Memory B cell (primary cell): ENCODE measurements around the gene GFRA4.

ENCODE experiments used
- ATAC-seq: fragments of 150-1000 bp; cut with Tn5 transposase; 2 replicates; pipeline ENCODE4 v1.10.0; 2021; ENCODE audit warnings: low read depth, mild to moderate bottlenecking, moderate library complexity
- DNase-seq, 2 donors: peaks; one replicate each; pipeline ENCODE4 v3.0.0; 2022; ENCODE audit warnings: low spot score in 2 of 2
- H3K27ac Mint-ChIP-seq: one replicate; pipeline ENCODE4 v1.8.0; 2022; ENCODE audit warnings: mild to moderate bottlenecking, moderate library complexity, mixed read lengths
- H3K27me3 Mint-ChIP-seq: one replicate; pipeline ENCODE4 v1.8.0; 2022; ENCODE audit warnings: mixed read lengths
- H3K36me3 Mint-ChIP-seq: one replicate; pipeline ENCODE4 v1.8.0; 2022; ENCODE audit warnings: mild to moderate bottlenecking, mixed read lengths
- H3K4me1 Mint-ChIP-seq: one replicate; pipeline ENCODE4 v1.8.0; 2022; ENCODE audit warnings: mixed read lengths
- H3K4me3 Mint-ChIP-seq: one replicate; pipeline ENCODE4 v1.8.0; 2022; ENCODE audit warnings: mild to moderate bottlenecking, moderate library complexity, mixed read lengths
- H3K9me3 Mint-ChIP-seq: one replicate; pipeline ENCODE4 v1.8.0; 2022; ENCODE audit warnings: mixed read lengths

Gene GFRA4

DNA sequence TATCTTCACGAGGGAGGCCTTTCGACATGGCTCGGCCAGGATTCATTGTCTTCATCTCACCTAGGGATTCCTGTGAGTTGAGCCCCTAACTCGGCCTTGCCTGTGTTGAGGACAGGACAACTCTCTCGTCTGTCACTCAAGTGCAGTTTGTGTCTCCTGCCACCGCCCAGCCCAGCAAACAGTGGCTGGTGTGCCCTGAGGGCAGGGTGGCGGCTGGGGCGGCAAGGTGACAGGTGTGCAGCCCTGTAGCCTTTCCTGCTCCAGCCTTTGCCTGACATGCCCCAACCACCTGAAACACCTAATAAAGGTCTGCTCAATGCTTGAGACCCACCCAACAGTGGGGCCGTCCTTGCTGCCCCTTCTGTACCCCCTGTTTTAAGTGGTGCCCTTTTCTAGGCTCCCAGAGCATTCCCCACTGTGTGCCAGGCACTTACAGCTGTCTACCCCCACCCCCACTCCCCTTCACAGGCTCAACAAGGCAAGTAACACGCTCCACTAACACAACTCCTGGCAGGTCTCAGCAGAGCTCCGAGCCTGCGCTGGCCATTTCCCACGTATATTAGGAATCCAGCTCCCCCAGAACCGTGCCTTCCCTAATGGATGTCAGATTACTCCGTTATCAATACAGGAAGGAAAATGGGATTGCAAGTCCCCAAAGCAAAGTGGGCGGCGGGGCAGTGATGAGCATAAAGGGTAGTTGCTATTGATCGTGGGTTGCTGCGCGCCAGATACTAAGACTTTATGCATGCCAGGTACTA lies 17.7 kb downstream of the GFRA4 start:
- Mint-ChIP-seq H3K9me3 (no peaks in the 10 kb centered on the region), H3K4me1 (no peaks in the 10 kb centered on the region), H3K4me3 (no peak overlapping the region), H3K27me3 (no peaks in the 10 kb centered on the region), H3K27ac (no peak overlapping the region), H3K36me3 (peaks cover 30% of the 10 kb centered on the region)
- DNase-seq: no peak
- no peak for ATAC-seq

DNA sequence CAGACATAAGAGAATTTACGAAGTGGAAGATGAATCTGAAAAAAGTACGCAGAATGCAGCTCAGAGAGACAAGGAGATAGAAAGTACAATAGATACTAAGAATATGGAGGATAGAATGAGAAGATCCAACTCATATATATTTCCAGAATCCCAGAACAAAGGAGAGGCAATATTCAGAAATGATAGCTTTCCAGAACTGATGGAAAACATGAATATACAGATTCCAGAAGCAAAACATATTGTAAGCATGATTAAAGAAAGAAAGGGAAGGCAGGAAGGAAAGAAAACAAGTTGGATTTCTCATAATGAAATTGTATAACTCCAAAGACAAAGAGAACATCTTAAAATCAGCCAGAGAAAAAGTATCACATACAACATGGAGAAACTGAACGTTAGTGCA lies 22.9 kb downstream of the GFRA4 start:
- peaks cover 28% of the 10 kb centered on the region for H3K36me3 Mint-ChIP-seq
- H3K27me3 Mint-ChIP-seq: no peaks in the 10 kb centered on the region
- ATAC-seq (no peak), DNase-seq (no peak)
- no peaks in the 10 kb centered on the region for H3K4me1 Mint-ChIP-seq
- H3K27ac Mint-ChIP-seq: no peak overlapping the region
- H3K9me3 Mint-ChIP-seq: peaks cover 4% of the 10 kb centered on the region
- H3K4me3 Mint-ChIP-seq: no peak overlapping the region

DNA sequence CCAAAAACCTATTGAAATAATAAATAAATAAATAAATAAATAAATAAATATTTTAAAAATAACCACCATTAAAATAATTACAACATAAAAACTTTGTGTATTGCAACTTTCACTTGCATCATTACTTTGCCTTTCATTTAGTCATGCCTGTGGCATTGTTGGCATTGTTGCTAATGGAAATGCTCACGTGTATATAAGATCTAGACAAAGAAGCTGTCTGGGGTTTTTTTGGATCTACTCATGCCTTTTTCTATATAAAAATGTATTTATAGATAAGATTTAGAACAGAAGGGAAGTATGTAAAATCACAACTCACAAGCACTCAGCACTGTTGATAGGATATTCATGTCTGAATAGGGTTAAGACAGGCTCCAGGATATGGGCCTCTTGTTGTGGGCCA lies 27.9 kb downstream of the GFRA4 start:
- H3K4me1 Mint-ChIP-seq: no peaks in the 10 kb centered on the region
- H3K4me3 Mint-ChIP-seq: no peak overlapping the region
- no peak overlapping the region for H3K27ac Mint-ChIP-seq
- ATAC-seq (no peak), DNase-seq (no peak)
- no peaks in the 10 kb centered on the region for H3K27me3 Mint-ChIP-seq
- peaks cover 26% of the 10 kb centered on the region for H3K36me3 Mint-ChIP-seq
- H3K9me3 Mint-ChIP-seq: peaks cover 3% of the 10 kb centered on the region

DNA sequence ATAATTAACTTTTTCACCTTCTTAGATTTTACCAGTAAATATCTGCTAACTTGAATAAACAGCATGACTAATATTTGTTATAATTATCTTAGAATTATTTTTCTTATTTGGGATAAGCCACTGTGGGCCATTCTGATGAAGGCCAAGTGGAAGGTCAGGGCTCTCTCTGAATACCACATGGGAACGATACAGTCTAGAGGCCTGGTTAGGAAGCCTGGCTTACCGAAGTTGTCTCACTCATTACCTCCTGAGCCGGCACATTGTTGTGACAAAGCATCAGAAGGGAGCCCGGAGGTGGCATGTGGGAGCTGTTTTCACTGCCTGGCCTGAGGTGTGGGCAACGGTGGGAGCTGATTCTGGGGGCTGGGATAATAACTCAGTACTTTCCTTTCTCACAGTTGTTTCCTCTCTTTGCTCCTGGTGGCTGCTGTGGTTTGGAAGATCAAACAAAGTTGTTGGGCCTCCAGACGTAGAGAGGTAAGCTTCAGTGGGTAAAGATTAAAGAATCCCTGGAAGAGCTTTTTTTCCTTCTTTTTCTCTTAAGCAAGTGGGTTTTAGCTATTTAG lies 29.2 kb downstream of the GFRA4 start:
- Mint-ChIP-seq H3K27me3 (no peaks in the 10 kb centered on the region), H3K4me1 (no peaks in the 10 kb centered on the region), H3K36me3 (peaks cover 29% of the 10 kb centered on the region), H3K27ac (no peak overlapping the region), H3K4me3 (no peak overlapping the region), H3K9me3 (no peaks in the 10 kb centered on the region)
- DNase-seq (no peak), ATAC-seq (no peak)

DNA sequence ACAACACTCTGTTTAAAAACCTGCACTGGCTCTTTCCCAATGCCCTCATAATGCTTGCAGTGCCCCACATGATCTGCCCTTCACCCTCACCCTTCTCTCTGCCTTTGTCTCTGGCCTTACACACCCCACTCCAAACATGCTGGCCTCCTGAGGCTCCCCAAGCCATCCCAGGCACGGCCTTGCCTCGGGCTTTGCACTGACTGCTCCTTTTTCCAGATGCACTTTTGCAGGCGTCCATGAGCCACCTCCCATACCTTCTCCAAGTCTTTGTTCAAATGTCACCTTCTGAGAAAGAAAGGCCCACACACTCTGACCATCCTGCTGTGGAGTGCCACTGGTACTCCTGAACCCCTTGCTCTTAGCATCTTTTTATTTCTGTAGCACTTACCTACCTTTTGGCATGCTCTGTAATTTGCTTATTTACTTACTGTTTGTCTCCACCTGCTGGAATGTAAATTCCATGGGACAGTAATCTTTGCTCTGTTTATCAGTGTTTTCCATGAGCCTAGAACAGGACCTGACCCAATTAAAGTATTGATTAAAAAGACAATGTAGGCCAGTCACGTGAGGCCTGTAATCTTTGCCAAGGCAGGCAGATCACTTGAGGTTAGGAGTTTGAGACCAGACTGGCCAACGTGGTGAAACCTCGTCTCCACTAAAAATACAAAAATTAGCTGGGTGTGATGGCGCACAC lies 30.7 kb downstream of the GFRA4 start:
- H3K4me3 Mint-ChIP-seq: no peak overlapping the region
- DNase-seq (no peak), ATAC-seq (no peak)
- no peaks in the 10 kb centered on the region for H3K27me3 Mint-ChIP-seq
- H3K27ac Mint-ChIP-seq: no peak overlapping the region
- peaks cover 30% of the 10 kb centered on the region for H3K36me3 Mint-ChIP-seq
- no peaks in the 10 kb centered on the region for H3K4me1 Mint-ChIP-seq
- H3K9me3 Mint-ChIP-seq: no peaks in the 10 kb centered on the region

DNA sequence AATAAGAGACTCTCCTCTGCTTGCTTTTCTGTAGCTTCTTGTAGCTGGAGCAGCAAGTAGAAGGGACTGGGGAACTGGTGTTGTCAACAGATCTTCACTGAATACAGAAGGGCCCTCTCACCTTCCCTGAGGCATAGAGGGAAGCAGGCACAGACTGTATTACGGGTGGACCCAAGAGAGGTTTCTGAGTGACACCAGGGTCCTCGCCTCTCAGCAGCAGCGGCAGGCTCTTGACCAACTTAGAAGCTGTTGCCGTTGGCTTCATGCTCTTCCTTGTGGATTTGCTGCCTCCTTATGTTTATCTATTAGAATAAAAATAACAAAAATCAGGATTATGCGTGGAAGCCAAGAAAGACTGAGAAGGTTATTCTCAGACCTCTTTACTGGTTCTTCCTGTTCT lies 31.7 kb downstream of the GFRA4 start:
- no peak for ATAC-seq
- no peaks in the 10 kb centered on the region for H3K9me3 Mint-ChIP-seq

DNA sequence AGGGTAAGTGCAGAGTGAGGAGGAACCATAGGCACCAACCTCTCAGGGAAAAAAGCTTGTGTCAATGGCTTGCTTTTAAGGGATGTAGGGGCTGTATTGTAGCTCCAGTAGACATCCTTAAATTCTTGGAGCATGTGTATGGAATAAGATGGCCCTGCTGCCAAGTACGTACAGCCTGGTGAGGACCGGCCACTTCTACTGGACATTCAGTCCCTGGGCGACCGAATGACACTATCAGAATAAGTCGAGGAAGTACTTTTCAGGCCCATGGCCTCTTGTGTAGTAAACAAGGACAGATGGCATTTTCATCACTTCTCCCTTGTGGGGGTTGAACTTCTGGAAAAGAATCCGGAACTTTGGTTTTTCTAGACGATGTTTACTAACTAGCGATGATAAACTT lies 32.8 kb downstream of the GFRA4 start:
- no peak overlapping the region for H3K27ac Mint-ChIP-seq

More for the DNA sequence above, 31.7 kb downstream of the GFRA4 start:
- DNase-seq: no peak
- Mint-ChIP-seq H3K27ac (no peak overlapping the region), H3K36me3 (peaks cover 35% of the 10 kb centered on the region), H3K4me1 (no peaks in the 10 kb centered on the region), H3K27me3 (no peaks in the 10 kb centered on the region), H3K4me3 (no peak overlapping the region)

DNA sequence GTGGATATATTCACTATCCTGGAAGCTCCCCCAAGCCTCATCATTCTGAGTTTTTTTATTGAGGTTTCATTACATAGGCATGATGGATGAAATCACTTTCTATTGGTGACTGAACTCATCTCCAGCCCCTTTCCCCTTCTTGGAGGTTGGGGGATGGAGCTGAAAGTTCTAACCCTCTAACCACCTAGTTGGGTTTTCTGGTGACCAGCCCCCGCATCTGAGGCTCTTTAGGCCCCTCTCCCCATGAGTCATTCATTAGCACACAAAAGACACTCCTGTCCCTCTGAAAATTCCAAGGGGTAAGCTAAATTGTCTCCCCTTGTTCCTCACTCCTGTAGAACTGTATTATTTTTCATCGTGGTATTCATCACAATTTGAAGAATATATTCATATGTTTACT lies 33.3 kb downstream of the GFRA4 start:
- Mint-ChIP-seq H3K27ac (no peak overlapping the region), H3K4me1 (no peaks in the 10 kb centered on the region)
- no peak for ATAC-seq

More for the DNA sequence above, 32.8 kb downstream of the GFRA4 start:
- H3K9me3 Mint-ChIP-seq: no peaks in the 10 kb centered on the region
- no peak for ATAC-seq
- no peaks in the 10 kb centered on the region for H3K4me1 Mint-ChIP-seq
- H3K27me3 Mint-ChIP-seq: no peaks in the 10 kb centered on the region
- H3K36me3 Mint-ChIP-seq: peaks cover 38% of the 10 kb centered on the region
- DNase-seq: no peak
- H3K4me3 Mint-ChIP-seq: no peak overlapping the region

DNA sequence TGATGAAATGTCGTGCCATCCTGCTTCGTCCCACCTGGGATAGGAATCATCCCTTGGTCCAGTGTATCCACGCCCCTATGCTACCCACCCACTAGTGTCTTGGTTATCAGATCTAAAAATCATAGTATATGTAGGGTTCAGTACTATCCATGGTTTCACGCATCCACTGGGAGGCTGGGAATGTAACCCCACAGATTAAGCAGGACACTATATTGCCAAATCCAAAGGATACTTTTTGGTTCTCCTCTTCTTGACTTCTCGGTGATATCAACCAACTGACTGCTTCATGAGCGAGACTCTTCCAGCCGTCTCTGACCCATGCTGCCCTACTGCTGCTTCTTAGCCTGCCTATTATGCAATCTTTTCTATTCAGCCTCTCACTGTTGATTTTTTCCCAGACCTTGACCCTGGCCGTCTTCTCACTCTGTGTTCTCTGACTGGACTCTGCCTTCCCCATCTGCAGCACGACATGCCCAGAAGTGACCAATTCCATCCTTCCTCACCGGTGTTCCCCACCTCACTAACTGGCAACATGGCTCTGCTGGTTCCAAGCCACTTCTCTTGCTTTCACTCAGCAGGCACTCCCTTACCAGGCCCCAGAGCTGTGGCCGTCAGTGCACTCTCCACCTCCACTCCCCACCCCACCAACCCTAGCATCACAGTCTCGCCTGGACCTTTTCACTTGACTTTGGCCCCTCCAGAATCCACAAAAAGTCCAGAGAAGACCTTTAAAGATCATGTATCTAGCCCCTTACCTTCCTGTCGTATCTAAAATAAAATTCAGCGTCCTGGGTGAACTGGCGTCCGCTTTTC lies 34.5 kb downstream of the GFRA4 start:
- no peaks in the 10 kb centered on the region for H3K9me3 Mint-ChIP-seq
- DNase-seq (no peak), ATAC-seq (no peak)
- peaks cover 35% of the 10 kb centered on the region for H3K36me3 Mint-ChIP-seq
- no peaks in the 10 kb centered on the region for H3K4me1 Mint-ChIP-seq
- H3K27ac Mint-ChIP-seq: no peak overlapping the region
- no peaks in the 10 kb centered on the region for H3K27me3 Mint-ChIP-seq
- no peak overlapping the region for H3K4me3 Mint-ChIP-seq

More for the DNA sequence above, 33.3 kb downstream of the GFRA4 start:
- Mint-ChIP-seq H3K27me3 (no peaks in the 10 kb centered on the region), H3K36me3 (peaks cover 41% of the 10 kb centered on the region), H3K4me3 (no peak overlapping the region), H3K9me3 (no peaks in the 10 kb centered on the region)
- DNase-seq: no peak

DNA sequence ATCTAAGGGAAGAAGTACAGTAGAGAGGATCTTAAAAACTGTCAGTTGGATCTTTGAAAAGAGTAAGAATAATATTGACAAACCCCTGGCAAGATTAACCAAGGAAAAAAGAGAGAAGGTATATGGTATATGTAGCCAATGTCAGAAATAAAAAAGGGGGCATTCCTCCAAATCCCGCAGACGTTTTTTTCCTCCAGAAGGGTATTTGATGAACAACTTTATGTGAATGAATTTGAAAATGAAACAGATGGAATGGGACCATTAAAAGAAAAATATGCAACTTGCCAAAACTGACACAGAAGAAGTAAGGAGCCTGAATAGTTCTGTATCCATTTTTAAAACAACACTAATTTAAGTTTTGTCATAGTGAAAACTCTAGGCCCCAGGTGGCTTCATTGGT lies 35.7 kb downstream of the GFRA4 start:
- DNase-seq: no peak
- H3K36me3 Mint-ChIP-seq: peaks cover 34% of the 10 kb centered on the region
- H3K9me3 Mint-ChIP-seq: no peaks in the 10 kb centered on the region
- no peaks in the 10 kb centered on the region for H3K4me1 Mint-ChIP-seq
- H3K27me3 Mint-ChIP-seq: no peaks in the 10 kb centered on the region
- H3K27ac Mint-ChIP-seq: no peak overlapping the region
- ATAC-seq: no peak
- H3K4me3 Mint-ChIP-seq: no peak overlapping the region

DNA sequence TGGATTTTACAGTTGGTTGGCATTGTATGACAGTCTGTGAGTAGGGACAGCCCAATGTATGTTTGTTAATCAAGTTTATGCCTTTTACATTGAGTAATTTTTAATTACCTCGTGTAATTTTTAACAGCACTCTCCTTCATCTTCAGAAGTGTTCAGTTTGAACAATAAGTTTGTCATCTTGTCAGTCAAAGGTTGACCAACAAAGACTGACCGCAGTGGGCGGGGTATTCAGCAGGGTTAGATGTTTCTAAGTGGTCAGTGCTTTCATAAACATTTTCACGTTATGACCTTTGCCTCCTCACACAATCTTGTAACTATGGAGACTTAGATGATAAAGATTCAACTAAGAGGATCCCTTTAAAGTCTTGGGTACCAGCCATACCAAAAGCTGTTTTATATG lies 40.8 kb downstream of the GFRA4 start:
- Mint-ChIP-seq H3K9me3 (no peaks in the 10 kb centered on the region), H3K4me3 (no peak overlapping the region), H3K27me3 (no peaks in the 10 kb centered on the region), H3K4me1 (no peaks in the 10 kb centered on the region), H3K27ac (no peak overlapping the region), H3K36me3 (peaks cover 14% of the 10 kb centered on the region)
- DNase-seq: no peak
- ATAC-seq: no peak

DNA sequence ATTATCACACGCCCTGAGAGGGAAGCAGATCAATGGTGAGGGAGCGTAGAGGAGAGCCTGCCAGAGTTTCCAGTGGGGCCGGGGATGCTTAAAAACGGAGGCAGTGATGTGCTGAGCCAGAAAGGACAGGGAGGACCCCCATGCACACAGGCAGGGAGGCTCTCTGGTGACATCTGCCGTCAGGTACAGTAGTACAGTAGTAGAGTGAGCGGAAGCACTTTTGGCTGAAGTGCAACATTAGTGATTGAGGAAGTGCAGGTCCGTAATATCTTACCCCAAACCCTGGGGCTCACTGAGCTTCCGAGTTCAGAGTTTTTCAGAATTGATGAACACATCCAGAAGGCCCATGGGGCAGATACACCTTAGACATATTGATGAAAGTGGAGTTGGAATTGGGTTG lies 42.1 kb downstream of the GFRA4 start:
- no peaks in the 10 kb centered on the region for H3K27me3 Mint-ChIP-seq
- H3K4me3 Mint-ChIP-seq: no peak overlapping the region
- no peaks in the 10 kb centered on the region for H3K9me3 Mint-ChIP-seq
- DNase-seq: no peak
- H3K4me1 Mint-ChIP-seq: no peaks in the 10 kb centered on the region
- no peak overlapping the region for H3K27ac Mint-ChIP-seq
- ATAC-seq: no peak
- H3K36me3 Mint-ChIP-seq: peaks cover 13% of the 10 kb centered on the region

DNA sequence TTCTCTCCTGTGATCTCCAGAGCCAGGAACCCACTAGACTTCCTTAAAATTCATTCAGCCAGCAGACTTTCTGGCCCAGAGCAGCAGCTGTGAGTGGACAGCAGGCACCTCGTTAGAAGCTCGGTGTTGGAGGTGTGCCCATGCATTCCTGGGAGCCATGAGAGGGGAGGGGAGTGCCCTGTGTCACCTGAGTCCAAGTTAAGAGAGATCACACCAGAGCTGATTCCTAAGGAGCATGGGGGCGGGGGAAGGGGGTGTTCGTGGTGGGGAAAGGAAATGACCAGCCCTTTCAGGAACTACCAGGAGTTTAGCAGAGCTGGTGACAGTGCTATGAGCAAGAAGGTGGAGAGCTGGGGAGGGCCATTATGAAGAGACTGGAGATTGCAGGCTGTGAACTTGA lies 46.9 kb downstream of the GFRA4 start:
- no peak overlapping the region for H3K4me3 Mint-ChIP-seq
- H3K36me3 Mint-ChIP-seq: peaks cover 15% of the 10 kb centered on the region
- H3K27ac Mint-ChIP-seq: no peak overlapping the region
- H3K9me3 Mint-ChIP-seq: no peaks in the 10 kb centered on the region
- peaks cover 4% of the 10 kb centered on the region for H3K4me1 Mint-ChIP-seq
- no peaks in the 10 kb centered on the region for H3K27me3 Mint-ChIP-seq
- no peak for ATAC-seq
- DNase-seq: no peak
